ENCODE measurements around the gene PRRC2B.

Gene PRRC2B

GRCh38 chr9:131528886-131529505, 135.1 kb downstream of the PRRC2B start:
- Histone ChIP-seq H3K27ac (ENCODE audit: low read depth, low read length) (no peak overlapping the region), H3K27me3 (ENCODE audit: control insufficient read depth, insufficient read depth, low read length) (no peaks in the 10 kb centered on the region), H3K4me1 (ENCODE audit: control insufficient read depth, insufficient read depth, low read length) (peaks cover 3% of the 10 kb centered on the region; the same call in 1 of the 2 replicates), H3K9ac (ENCODE audit: low read depth, low read length) (no peak overlapping the region), H3K9me3 (ENCODE audit: control insufficient read depth, insufficient read depth, low read length) (no peaks in the 10 kb centered on the region), H3K4me3 (ENCODE audit: low read depth, low read length) (no peak overlapping the region), H3K36me3 (ENCODE audit: control insufficient read depth, insufficient read depth, low read length) (peaks cover 58% of the 10 kb centered on the region)

DNA sequence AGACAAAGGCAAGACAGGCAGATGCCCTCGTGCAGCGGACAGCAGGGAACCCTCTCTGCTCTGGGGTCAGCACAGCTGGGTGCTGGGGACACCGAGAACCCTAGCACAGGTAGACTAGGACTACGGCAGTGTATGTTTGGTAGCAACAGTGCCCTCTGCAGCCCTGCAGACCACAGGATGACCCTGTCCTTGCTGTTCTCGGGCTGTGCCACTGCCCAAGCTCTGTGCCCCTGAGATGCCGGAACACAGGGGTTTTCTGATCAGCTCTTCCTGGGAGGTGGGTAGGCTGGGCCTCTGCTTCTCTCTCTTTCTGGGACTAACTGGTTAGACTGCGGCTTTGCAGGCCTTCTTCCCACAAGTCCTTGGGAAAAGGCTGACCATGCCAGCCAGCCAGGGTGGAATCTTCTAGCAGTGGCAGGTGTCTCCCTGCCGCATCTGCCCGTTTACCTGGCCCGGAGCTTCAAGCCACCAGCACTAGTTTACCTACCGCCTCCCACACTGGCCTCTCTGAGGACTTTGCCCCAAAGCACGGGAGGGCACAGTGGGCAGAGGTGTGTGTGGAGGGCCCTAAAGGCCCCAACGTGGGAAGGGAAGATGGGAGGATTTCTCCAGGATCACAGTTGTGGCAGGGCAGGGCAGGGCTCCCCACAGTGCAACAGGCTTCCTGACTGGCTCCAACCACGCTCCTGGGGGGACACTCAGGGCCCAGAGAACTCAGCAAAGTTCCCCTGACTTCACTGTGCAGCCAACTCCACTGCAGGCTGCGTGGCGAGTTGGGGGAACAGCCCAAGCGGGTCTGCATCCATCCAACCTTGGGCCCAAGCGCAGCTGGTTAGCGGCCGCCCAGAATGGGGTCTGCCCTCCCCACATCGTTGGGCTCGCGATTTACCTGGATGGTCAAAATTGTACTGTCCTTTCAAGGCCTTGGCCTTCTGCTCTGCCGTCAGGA, 136.0 kb downstream of the PRRC2B start:
- Histone ChIP-seq H3K27ac (ENCODE audit: low read depth, low read length) (no peak overlapping the region), H3K36me3 (ENCODE audit: control insufficient read depth, insufficient read depth, low read length) (peaks cover 50% of the 10 kb centered on the region)

DNA sequence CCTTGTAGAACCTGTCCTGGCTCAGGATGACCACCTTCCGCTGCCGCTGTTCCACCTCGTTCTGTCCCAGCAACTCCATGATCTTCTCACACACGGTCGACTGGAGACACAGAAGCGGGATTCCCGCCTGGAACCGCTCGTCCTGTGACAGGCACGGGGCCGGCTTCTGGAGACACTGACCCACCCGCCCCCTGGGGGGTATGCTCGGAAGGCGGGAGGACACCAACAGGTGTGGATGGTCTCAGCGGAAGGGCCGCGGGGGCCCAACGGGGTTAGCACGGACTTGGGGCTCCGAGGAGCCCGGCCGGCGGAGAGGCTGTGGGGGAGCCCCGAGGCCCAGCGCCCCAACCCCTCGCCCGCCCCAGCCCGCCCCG, 136.6 kb downstream of the PRRC2B start:
- H3K4me1 ChIP-seq (ENCODE audit: control insufficient read depth, insufficient read depth, low read length), result peaks cover 3% of the 10 kb centered on the region; the same call in 1 of the 2 replicates
- H3K36me3 ChIP-seq (ENCODE audit: control insufficient read depth, insufficient read depth, low read length), result peaks cover 43% of the 10 kb centered on the region
- peak overlapping the region; percentile 10 for H3K9ac ChIP-seq (ENCODE audit: low read depth, low read length)
- H3K9me3 ChIP-seq (ENCODE audit: control insufficient read depth, insufficient read depth, low read length), result no peaks in the 10 kb centered on the region
- peak overlapping the region; percentile 72 for H3K4me3 ChIP-seq (ENCODE audit: low read depth, low read length)
- no peaks in the 10 kb centered on the region for H3K27me3 ChIP-seq (ENCODE audit: control insufficient read depth, insufficient read depth, low read length)
- H3K27ac ChIP-seq (ENCODE audit: low read depth, low read length), result no peak overlapping the region

More for the DNA sequence above, 136.0 kb downstream of the PRRC2B start:
- no peaks in the 10 kb centered on the region for H3K27me3 ChIP-seq (ENCODE audit: control insufficient read depth, insufficient read depth, low read length)
- H3K4me3 ChIP-seq (ENCODE audit: low read depth, low read length), result peak overlapping the region; percentile 72
- no peaks in the 10 kb centered on the region for H3K9me3 ChIP-seq (ENCODE audit: control insufficient read depth, insufficient read depth, low read length)
- H3K9ac ChIP-seq (ENCODE audit: low read depth, low read length), result peak overlapping the region; percentile 10
- peaks cover 3% of the 10 kb centered on the region; the same call in 1 of the 2 replicates for H3K4me1 ChIP-seq (ENCODE audit: control insufficient read depth, insufficient read depth, low read length)

DNA sequence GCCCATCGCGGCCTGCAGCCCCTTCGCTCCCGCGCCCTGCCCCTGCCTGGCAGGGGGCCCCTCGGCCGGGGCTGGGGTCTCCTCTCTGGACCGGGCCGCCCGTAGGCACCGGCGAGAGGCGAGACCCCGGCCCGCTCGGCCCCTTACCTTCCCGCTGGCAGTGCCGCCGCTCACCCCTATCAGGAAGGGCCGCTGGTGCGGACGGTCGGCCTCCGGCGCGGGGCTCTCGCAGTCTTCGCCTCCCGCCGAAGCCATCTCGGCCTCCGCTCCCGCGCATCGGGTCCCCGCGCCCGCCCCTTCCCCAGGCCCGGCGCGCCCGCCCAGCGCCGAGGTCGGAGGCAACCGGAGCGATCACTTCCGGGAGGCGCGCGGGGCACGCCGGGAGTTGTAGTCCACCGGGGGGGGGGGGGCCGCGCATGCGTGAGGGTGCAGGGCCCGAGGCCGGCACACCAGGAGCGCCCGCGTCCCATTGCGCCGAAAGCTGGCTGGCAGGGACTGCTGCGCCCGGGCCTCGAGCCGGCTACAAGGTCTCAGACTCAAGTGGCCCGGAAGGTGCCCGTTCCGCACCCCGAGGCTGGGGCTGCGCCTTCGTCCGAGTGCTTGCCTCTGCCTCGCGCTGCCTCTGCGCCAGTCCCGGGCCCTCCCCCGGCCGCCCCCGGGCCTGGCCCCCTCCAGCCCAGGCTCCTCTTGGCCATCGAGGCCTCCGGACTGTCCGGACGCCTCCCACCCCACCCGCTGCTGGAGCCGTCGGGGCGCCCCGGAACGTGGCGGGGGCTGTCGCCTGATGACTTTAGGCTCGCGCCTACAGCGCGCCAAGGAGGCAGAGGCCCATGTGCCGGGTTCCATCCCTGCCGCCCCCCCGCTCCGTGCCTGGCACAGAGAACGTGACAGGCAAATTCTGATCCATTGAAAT, 137.3 kb downstream of the PRRC2B start, which contains the start of gene UCK1:
UCK1 (minus strand) TSS at position 344 of the 913 bp plus-strand sequence; CDS start at position 255, 89 bp downstream.
- peak within 1 kb of the TSS; percentile 51 for H3K27ac ChIP-seq (ENCODE audit: low read depth, low read length)
- peaks cover 36% of the 10 kb centered on the region for H3K36me3 ChIP-seq (ENCODE audit: control insufficient read depth, insufficient read depth, low read length)
- H3K9ac ChIP-seq (ENCODE audit: low read depth, low read length), result peak within 1 kb of the TSS; percentile 10
- peak within 1 kb of the TSS; percentile 72 for H3K4me3 ChIP-seq (ENCODE audit: low read depth, low read length)
- H3K9me3 ChIP-seq (ENCODE audit: control insufficient read depth, insufficient read depth, low read length), result no peaks in the 10 kb centered on the region
- no peaks in the 10 kb centered on the region for H3K27me3 ChIP-seq (ENCODE audit: control insufficient read depth, insufficient read depth, low read length)
- peaks cover 3% of the 10 kb centered on the region; the same call in 1 of the 2 replicates for H3K4me1 ChIP-seq (ENCODE audit: control insufficient read depth, insufficient read depth, low read length)

GRCh38 chr9:131534721-131535237, 140.9 kb downstream of the PRRC2B start:
- Histone ChIP-seq H3K27me3 (ENCODE audit: control insufficient read depth, insufficient read depth, low read length) (no peaks in the 10 kb centered on the region), H3K9ac (ENCODE audit: low read depth, low read length) (no peak overlapping the region), H3K9me3 (ENCODE audit: control insufficient read depth, insufficient read depth, low read length) (peaks cover 5% of the 10 kb centered on the region), H3K36me3 (ENCODE audit: control insufficient read depth, insufficient read depth, low read length) (peaks cover under 1% of the 10 kb centered on the region; the same call in 1 of the 2 replicates), H3K4me3 (ENCODE audit: low read depth, low read length) (no peak overlapping the region), H3K27ac (ENCODE audit: low read depth, low read length) (no peak overlapping the region), H3K4me1 (ENCODE audit: control insufficient read depth, insufficient read depth, low read length) (peaks cover 3% of the 10 kb centered on the region; the same call in 1 of the 2 replicates)

DNA sequence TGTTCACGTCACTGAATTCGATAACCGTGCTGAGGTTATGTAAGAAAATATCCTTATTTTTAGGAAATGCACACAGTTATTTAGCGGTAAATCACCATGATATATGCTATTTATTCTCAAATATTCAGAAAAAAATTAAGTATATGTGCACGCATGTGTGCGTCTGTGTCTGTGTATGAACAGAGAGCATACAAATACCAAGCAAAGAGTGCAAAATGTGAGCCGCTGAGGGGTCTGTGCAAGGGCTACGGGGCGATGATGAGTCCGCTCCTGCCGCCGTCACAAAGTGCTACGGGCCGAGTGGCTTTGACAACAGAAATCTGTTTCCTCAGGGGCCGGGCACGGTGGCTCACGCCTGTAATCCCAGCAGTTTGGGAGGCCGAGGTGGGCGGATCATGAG, 144.1 kb downstream of the PRRC2B start:
- Histone ChIP-seq H3K27me3 (ENCODE audit: control insufficient read depth, insufficient read depth, low read length) (no peaks in the 10 kb centered on the region), H3K9ac (ENCODE audit: low read depth, low read length) (no peak overlapping the region), H3K27ac (ENCODE audit: low read depth, low read length) (no peak overlapping the region), H3K9me3 (ENCODE audit: control insufficient read depth, insufficient read depth, low read length) (peaks cover 7% of the 10 kb centered on the region), H3K36me3 (ENCODE audit: control insufficient read depth, insufficient read depth, low read length) (no peaks in the 10 kb centered on the region), H3K4me3 (ENCODE audit: low read depth, low read length) (no peak overlapping the region), H3K4me1 (ENCODE audit: control insufficient read depth, insufficient read depth, low read length) (no peaks in the 10 kb centered on the region)

DNA sequence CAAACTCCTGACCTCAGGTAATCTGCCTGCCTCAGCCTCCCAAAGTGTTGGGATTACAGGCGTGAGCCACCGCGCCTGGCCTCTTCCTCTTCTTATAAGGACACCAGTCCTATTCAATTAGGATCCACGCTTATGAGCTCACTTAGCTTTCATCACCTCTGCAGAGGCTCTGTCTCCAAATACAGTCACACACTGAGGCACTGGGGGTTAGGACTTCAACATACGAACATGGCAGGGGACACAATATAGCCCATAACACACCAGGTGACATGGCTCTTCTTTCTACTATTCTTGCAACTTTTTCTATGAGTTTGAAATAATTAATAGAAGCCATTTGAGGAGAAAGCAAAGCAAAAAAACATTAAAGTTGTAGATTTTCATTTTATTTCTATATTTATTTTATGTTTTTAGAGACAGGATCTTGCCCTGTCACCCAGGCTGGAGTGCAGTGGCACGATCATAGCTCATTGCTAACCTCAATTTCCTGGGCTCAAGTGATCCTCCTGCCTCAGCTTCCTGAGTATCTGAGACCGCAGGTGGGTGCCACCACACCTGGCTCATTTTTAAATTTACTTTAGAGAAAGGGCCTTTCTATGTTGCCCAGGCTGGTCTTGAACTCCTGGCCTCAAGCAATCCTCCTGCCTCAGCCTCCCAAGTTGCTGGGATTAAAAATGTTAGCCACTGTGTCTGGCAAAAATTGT, 145.5 kb downstream of the PRRC2B start:
- H3K36me3 ChIP-seq (ENCODE audit: control insufficient read depth, insufficient read depth, low read length), result no peaks in the 10 kb centered on the region
- peaks cover 20% of the 10 kb centered on the region for H3K9me3 ChIP-seq (ENCODE audit: control insufficient read depth, insufficient read depth, low read length)
- no peak overlapping the region for H3K4me3 ChIP-seq (ENCODE audit: low read depth, low read length)
- no peaks in the 10 kb centered on the region for H3K4me1 ChIP-seq (ENCODE audit: control insufficient read depth, insufficient read depth, low read length)
- H3K27me3 ChIP-seq (ENCODE audit: control insufficient read depth, insufficient read depth, low read length), result peaks cover 3% of the 10 kb centered on the region
- H3K9ac ChIP-seq (ENCODE audit: low read depth, low read length), result no peak overlapping the region
- H3K27ac ChIP-seq (ENCODE audit: low read depth, low read length), result no peak overlapping the region

DNA sequence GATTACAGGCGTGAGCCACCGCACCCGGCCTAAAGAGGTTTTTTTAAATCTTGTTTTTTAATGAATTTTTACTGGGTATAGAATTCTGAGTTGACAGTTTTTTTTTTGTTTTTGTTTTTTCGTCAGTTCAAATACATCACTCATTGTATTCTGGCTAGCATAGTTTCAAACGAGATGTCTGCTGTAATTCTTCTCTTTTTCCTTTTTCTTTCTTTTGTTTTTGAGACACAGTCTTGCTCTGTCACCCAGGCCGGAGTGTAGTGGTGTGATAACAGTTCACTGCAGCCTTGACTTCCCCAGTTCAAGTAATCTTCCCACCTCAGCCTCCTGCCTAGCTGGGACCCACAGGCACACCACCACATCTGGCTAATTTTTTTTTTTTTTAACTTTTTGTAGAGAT, 149.3 kb downstream of the PRRC2B start:
- H3K9me3 ChIP-seq (ENCODE audit: control insufficient read depth, insufficient read depth, low read length), result peaks cover 17% of the 10 kb centered on the region
- H3K4me3 ChIP-seq (ENCODE audit: low read depth, low read length), result no peak overlapping the region
- no peaks in the 10 kb centered on the region for H3K36me3 ChIP-seq (ENCODE audit: control insufficient read depth, insufficient read depth, low read length)

DNA sequence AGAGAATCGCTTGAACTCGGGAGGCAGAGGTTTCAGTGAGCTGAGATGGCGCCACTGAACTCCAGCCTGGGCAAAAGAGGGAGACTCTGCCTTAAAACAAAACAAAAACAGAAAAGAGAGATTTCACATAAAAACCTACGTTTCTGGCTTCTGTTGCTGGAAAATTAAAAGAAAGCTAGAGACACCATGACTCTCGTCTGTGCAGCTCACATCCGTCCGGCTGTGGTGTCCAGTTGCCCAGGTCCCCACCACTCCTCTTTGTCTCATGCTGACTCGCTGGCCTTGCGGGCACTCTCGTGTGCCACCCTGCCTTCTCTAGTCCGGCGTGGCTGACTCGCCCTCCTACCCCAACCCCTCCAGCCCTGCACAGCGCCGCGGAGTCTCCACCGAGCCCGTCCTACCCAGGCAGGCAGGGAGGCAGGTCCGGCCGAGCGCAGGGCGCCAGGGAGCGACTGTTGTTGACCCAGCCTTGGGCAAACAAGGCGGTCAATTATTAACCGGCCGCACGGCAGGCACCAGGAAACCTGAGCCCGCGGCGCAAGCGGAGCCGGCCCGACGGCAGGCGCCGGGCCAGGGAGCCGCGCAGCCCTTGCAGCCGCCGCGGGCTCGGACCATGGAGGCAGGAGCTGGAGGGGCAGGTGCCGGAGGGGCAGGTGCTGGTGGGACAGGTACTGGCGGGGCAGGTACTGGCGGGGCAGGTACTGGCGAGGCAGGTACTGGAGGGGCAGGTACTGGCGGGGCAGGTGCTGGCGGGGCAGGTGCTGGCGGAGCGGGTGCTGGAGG, 151.3 kb downstream of the PRRC2B start, which contains the start of gene PRRT1B:
PRRT1B (plus strand) TSS at position 521 of the 783 bp plus-strand sequence; CDS start at position 614, 93 bp downstream.
- Histone ChIP-seq H3K36me3 (ENCODE audit: control insufficient read depth, insufficient read depth, low read length) (no peaks in the 10 kb centered on the region), H3K9ac (ENCODE audit: low read depth, low read length) (no peak within 1 kb of the TSS), H3K4me1 (ENCODE audit: control insufficient read depth, insufficient read depth, low read length) (no peaks in the 10 kb centered on the region), H3K27ac (ENCODE audit: low read depth, low read length) (no peak within 1 kb of the TSS), H3K9me3 (ENCODE audit: control insufficient read depth, insufficient read depth, low read length) (peaks cover 17% of the 10 kb centered on the region), H3K27me3 (ENCODE audit: control insufficient read depth, insufficient read depth, low read length) (peaks cover 37% of the 10 kb centered on the region), H3K4me3 (ENCODE audit: low read depth, low read length) (peak within 1 kb of the TSS; percentile 54)

More for the DNA sequence above, 149.3 kb downstream of the PRRC2B start:
- Histone ChIP-seq H3K9ac (ENCODE audit: low read depth, low read length) (no peak overlapping the region), H3K4me1 (ENCODE audit: control insufficient read depth, insufficient read depth, low read length) (no peaks in the 10 kb centered on the region), H3K27ac (ENCODE audit: low read depth, low read length) (no peak overlapping the region), H3K27me3 (ENCODE audit: control insufficient read depth, insufficient read depth, low read length) (peaks cover 37% of the 10 kb centered on the region)

All from HUES48 (cell line).